Transverse colon (tissue), 4 donors: Measurements from ENCODE around the gene RAPGEFL1. TPM values are rescaled to one million over a fixed set of nuclear protein-coding genes. Genes with fewer than 3 reads are reported as not detected.

Experiments used
- DNase-seq: peaks from one replicate; pipeline ENCODE4 v3.0.0-alpha.2; 2019
- H3K27ac ChIP-seq, 4 donors: fragments of 200-600 bp; sonication (generic); 2 replicates each; pipeline ENCODE4 v1.5.1; 2016 to 2018; ENCODE audit warnings: inconsistent platforms in 4 of 4
- H3K27me3 ChIP-seq: fragments of 200-600 bp; sonication (generic); 2 replicates; pipeline ENCODE4 v1.5.1; 2017; ENCODE audit warnings: inconsistent platforms
- H3K36me3 ChIP-seq, 4 donors: fragments of 200-600 bp; sonication (generic); 2 replicates each; pipeline ENCODE4 v1.5.1; 2017 to 2019; ENCODE audit warnings: inconsistent platforms in 4 of 4
- H3K4me1 ChIP-seq, 4 donors: fragments of 200-600 bp; sonication (generic); 2 replicates each; pipeline ENCODE4 v1.5.1; 2017 to 2020; ENCODE audit warnings: inconsistent platforms in 4 of 4
- H3K4me3 ChIP-seq, 4 donors: fragments of 200-600 bp; sonication (generic); 1 replicate in 1 of 4; 2 replicates in 3 of 4; pipeline versions ENCODE4 v1.5.1 to v1.6.1; 2017 to 2019; ENCODE audit warnings: inconsistent platforms in 4 of 4
- H3K9me3 ChIP-seq, 2 donors: fragments of 200-600 bp; sonication (generic); 2 replicates each; pipeline ENCODE4 v1.5.1; 2017 to 2019; ENCODE audit warnings: inconsistent platforms in 2 of 2
- EP300 ChIP-seq: sonication (generic); formaldehyde crosslinking; IDR thresholded peaks from one replicate; pipeline ENCODE4 v1.6.1; 2017; ENCODE audit warnings: antibody characterized with exemption, low read depth
- POLR2A ChIP-seq: fragments of 450-650 bp; IDR thresholded peaks from one replicate; pipeline ENCODE4 v1.6.1; 2016; ENCODE audit warnings: antibody characterized with exemption, mild to moderate bottlenecking, moderate library complexity
- POLR2AphosphoS5 ChIP-seq, 3 donors: sonication (generic); formaldehyde crosslinking; IDR thresholded peaks; one replicate each; pipeline ENCODE4 v1.6.1; 2016; ENCODE audit warnings: antibody characterized with exemption in 3 of 3
- WGBS, 2 donors: methylation state at CpG; one replicate each; pipeline ENCODE4 v1.1.5; 2018; ENCODE audit warnings: low coverage in 1 of 2; 5-methylcytosine and 5-hydroxymethylcytosine counted together
- in situ Hi-C, 4 donors: fragments of 200-750 bp; cut with MboI; loops; one replicate each; pipeline versions ENCODE4 v1.15.0 to v1.15.1; 2017; ENCODE audit warnings: low sequenced_read_pairs in 3 of 4, low pct_ligation_motif_present in 1 of 4, low pct_unique_long_range_greater_than_20kb in 1 of 4
- intact Hi-C: fragments of 100-400 bp; cut with DNase I; formaldehyde crosslinking; loops from one replicate; pipeline ENCODE4 v1.15.1; 2023; ENCODE audit warnings: low total_unique reads
- total RNA-seq, 4 donors: library from RNA; depleted of rRNA; stranded (reverse); fragments of >200 nt; gene quantifications; one replicate each; pipeline ENCODE4 v1.1.0, GENCODE V29; 2016
- TF ChIP-seq, protein P1 (sequence below), 5 experiments: fragments of 200-600 bp in 3 of 5; fragments of 450-650 bp in 2 of 5; sonication (generic) in 3 of 5; IDR thresholded peaks; 1 replicate in 2 of 5; 2 replicates in 3 of 5; pipeline ENCODE4 v1.5.1; 2016 to 2017; ENCODE audit warnings: antibody characterized with exemption in 5 of 5, inconsistent platforms in 3 of 5, mild to moderate bottlenecking in 2 of 5, moderate library complexity in 1 of 5

RAPGEFL1 gene
- total RNA-seq, 4 donors from 2014 or later = 220 to 411 (median 308) TPM

DNA sequence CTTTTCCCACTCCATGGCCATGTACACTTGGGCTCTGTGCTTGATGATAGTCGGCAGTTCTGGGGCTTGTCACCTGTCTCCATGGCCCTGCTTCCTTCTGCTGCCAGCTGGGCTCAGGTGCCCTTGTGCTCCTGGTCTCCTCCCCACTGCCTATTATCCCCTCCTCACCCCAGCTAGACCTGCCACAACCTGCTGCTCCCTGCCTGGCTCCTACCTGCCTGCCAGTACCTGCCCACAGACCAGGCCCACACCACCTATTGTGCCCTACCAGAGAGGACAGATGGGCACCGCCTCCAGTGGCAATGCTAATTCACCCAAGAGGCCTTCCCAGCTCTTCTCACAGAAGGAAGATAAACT lies 538 bp upstream of the RAPGEFL1 start:
- peaks cover 9 to 42% (median 31%) of the 10 kb centered on the region in 4 donors for H3K4me1 ChIP-seq

DNA sequence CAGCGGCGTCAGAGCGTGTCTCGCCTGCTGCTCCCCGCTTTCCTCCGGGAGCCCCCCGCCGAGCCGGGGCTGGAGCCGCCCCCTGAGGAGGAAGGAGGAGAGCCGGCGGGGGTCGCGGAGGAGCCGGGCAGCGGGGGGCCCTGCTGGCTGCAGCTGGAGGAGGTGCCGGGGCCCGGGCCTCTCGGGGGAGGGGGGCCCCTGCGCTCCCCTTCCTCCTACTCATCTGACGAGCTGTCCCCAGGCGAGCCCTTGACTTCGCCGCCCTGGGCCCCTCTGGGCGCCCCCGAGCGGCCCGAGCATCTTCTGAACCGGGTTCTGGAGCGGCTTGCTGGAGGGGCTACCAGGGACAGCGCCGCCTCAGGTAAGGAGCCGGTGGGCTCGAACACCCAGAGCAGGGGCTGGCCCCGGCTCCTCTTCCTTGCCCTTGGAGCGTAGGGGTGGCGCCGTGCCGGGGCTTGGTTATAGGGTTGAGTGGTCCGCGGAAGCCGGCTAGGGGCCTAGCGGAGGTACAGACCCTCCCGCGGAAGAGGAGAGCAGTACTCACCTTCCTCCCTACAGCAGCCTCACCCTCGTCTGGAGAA lies 841 bp downstream of the RAPGEFL1 start:
- Histone ChIP-seq H3K27me3 (no peaks in the 10 kb centered on the region), H3K36me3 (no peaks in the 10 kb centered on the region), H3K9me3 (no peaks in the 10 kb centered on the region), H3K4me3 (peak overlapping the region; percentile 55 to 79 (median 64)), H3K27ac (peak overlapping the region; percentile 89 to 92 (median 91)), H3K4me1 (peaks cover 9 to 47% (median 33%) of the 10 kb centered on the region in 4 donors)
- 14 to 39% methylated on average over 5 to 29 of the region's 46 CpGs for whole genome bisulfite sequencing, 2 donors
- TF ChIP-seq, protein P1, sequence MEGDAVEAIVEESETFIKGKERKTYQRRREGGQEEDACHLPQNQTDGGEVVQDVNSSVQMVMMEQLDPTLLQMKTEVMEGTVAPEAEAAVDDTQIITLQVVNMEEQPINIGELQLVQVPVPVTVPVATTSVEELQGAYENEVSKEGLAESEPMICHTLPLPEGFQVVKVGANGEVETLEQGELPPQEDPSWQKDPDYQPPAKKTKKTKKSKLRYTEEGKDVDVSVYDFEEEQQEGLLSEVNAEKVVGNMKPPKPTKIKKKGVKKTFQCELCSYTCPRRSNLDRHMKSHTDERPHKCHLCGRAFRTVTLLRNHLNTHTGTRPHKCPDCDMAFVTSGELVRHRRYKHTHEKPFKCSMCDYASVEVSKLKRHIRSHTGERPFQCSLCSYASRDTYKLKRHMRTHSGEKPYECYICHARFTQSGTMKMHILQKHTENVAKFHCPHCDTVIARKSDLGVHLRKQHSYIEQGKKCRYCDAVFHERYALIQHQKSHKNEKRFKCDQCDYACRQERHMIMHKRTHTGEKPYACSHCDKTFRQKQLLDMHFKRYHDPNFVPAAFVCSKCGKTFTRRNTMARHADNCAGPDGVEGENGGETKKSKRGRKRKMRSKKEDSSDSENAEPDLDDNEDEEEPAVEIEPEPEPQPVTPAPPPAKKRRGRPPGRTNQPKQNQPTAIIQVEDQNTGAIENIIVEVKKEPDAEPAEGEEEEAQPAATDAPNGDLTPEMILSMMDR (IDR thresholded peaks at IDR 0.05) = peak in 1 of 5 experiments; percentile 5
- TF ChIP-seq EP300 (no peak), POLR2AphosphoS5 (IDR thresholded peaks at IDR 0.05) (peak in 1 of 3 donors; percentile 2), POLR2A (peak; percentile 11)
- peak; percentile 37 for DNase-seq
- intact Hi-C loops (no loop called here), in situ Hi-C loops (loop anchor here in 1 of 4 donors (25.0 kb wide), 1 partner anchor 109 kb away; the partner anchor contains the start of gene CDC6)

More for the DNA sequence above, 538 bp upstream of the RAPGEFL1 start:
- H3K4me3 ChIP-seq = peak overlapping the region in 2 of 4 donors; percentile 63 to 79
- H3K9me3 ChIP-seq = no peaks in the 10 kb centered on the region
- H3K36me3 ChIP-seq = peaks cover 0 to 4% (median under 1%) of the 10 kb centered on the region in 4 donors
- peak overlapping the region; percentile 89 to 92 (median 91) for H3K27ac ChIP-seq
- DNase-seq = peak; percentile 71
- intact Hi-C loops = no loop called here
- H3K27me3 ChIP-seq = no peaks in the 10 kb centered on the region
- TF ChIP-seq POLR2AphosphoS5 (IDR thresholded peaks at IDR 0.05) (no peak), POLR2A (peak; percentile 82), EP300 (no peak)
- TF ChIP-seq, protein P1 (IDR thresholded peaks at IDR 0.05) = peak in 1 of 5 experiments; percentile 24
- 64% methylated on average over 2 of the region's 2 CpGs; no CpG with 5 or more reads in 1 of the 2 donors for WGBS, 2 donors
- in situ Hi-C loops = loop anchor here in 1 of 4 donors (25.0 kb wide), 1 partner anchor 111 kb away; the partner anchor contains the start of gene CDC6

DNA sequence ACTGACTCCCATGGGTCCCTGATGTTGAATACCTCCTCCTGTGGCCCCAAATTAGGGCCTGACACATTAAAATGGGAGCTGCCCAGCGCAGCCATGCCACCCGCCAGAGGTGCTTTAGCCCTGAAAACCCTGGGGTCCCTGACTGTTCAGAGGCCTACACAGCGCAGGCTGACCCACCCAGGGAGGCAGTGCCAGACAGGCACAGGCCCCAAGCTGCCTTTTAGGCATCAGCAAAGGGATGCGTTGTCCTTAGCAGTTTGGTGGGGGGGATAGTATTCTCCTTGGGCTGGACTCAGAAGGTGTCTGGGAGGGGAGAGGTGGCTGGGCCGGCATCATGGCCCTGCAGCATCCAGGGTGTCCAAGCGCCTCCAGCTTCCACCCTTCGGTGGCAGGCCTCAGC lies 1.4 kb downstream of the RAPGEFL1 start:
- Histone ChIP-seq H3K4me1 (peaks cover 9 to 47% (median 33%) of the 10 kb centered on the region in 4 donors), H3K27me3 (no peaks in the 10 kb centered on the region), H3K9me3 (no peaks in the 10 kb centered on the region), H3K27ac (peak overlapping the region; percentile 89 to 92 (median 91)), H3K36me3 (no peaks in the 10 kb centered on the region), H3K4me3 (peak overlapping the region in 3 of 4 donors; percentile 55 to 79 (median 63))
- DNase-seq = no peak
- 55% methylated on average over 7 of the region's 7 CpGs; no CpG with 5 or more reads in 1 of the 2 donors for WGBS, 2 donors
- intact Hi-C loops (no loop called here), in situ Hi-C loops (loop anchor here in 1 of 4 donors (25.0 kb wide), 1 partner anchor 109 kb away; the partner anchor contains the start of gene CDC6)
- TF ChIP-seq, protein P1 (IDR thresholded peaks at IDR 0.05) = no peak
- TF ChIP-seq POLR2A = peak; percentile 15
- TF ChIP-seq EP300 = no peak
- no peak for TF ChIP-seq POLR2AphosphoS5 (IDR thresholded peaks at IDR 0.05)

DNA sequence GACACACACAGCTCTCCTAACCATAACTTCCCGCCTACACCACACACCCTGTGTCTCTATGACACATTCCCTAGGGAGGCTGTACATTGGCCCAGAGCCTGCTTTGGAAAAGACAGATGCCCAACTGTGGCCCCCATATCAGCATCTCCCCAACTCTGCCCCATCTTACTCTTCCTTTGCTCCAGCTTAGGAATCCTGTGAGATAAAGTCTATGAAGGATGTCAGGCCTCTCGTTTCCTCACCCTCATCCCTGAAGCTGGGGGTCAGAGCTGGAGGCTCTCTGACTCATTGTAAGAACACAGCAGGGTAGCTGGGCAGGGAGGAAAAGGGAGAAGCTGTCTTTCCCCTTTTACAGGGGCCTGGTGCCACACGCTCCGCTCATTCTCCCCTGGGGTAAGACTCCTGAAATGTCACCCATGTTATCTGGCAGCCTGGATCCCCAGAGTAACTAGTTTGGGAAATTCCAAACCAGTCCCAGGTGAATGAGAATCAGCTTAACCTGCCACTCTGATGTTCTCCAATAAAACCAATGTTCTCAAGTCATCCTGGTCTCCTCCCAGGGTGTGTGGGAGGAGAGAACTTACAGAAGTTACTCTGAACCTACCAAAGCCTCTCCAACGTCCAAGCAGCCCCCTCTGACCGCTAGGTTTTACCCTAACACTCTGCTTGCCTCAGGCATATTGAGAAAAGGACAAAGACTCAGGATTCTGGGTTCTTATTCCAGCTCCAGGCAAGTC lies 2.8 kb downstream of the RAPGEFL1 start:
- in situ Hi-C loops = loop anchor here in 1 of 4 donors (25.0 kb wide), 1 partner anchor 107 kb away; the partner anchor contains the start of gene CDC6
- Histone ChIP-seq H3K4me3 (peak overlapping the region in 3 of 4 donors; percentile 10 to 79 (median 55)), H3K27me3 (no peaks in the 10 kb centered on the region), H3K27ac (peak overlapping the region; percentile 89 to 92 (median 91)), H3K9me3 (no peaks in the 10 kb centered on the region), H3K36me3 (no peaks in the 10 kb centered on the region), H3K4me1 (peaks cover 9 to 59% (median 38%) of the 10 kb centered on the region in 4 donors)
- intact Hi-C loops = no loop called here
- DNase-seq = peak; percentile 47
- WGBS, 2 donors = 40 to 45% methylated on average over 1 to 6 of the region's 6 CpGs
- peak in 1 of 3 donors; percentile 60 for TF ChIP-seq POLR2AphosphoS5 (IDR thresholded peaks at IDR 0.05)
- TF ChIP-seq POLR2A = no peak
